Heart right ventricle (tissue), 16 donors: ENCODE measurements around the gene RETREG3. TPM values are rescaled to one million over a fixed set of nuclear protein-coding genes. Genes with fewer than 3 reads are reported as not detected.

Experiments
- ATAC-seq, 8 donors: fragments of 200-7000 bp; cut with Tn5 transposase; one replicate each; pipeline ENCODE4 v1.9.1; 2020; ENCODE audit warnings: mild to moderate bottlenecking in 8 of 8, moderate library complexity in 8 of 8, moderate number of reproducible peaks in 1 of 8
- DNase-seq, 2 donors: peaks; one replicate each; pipeline ENCODE4 v3.0.0-alpha.2; 2020
- H3K27ac ChIP-seq, 10 donors: fragments of 200-600 bp; sonication (generic) in 2 of 10; one replicate each; pipeline versions ENCODE4 v1.5.0 to v1.8.0; 2020 to 2022; ENCODE audit warnings: mild to moderate bottlenecking in 3 of 10
- H3K27me3 ChIP-seq, 7 donors: fragments of 200-600 bp; one replicate each; pipeline ENCODE4 v1.8.0; 2021 to 2022; ENCODE audit warnings: mild to moderate bottlenecking in 2 of 7
- H3K36me3 ChIP-seq, 9 donors: fragments of 200-600 bp; sonication (generic) in 1 of 9; one replicate each; pipeline versions ENCODE4 v1.5.0 to v1.8.0; 2020 to 2022; ENCODE audit warnings: mild to moderate bottlenecking in 2 of 9
- H3K4me1 ChIP-seq, 9 donors: fragments of 200-600 bp; sonication (generic) in 1 of 9; one replicate each; pipeline versions ENCODE4 v1.5.0 to v1.8.0; 2020 to 2022; ENCODE audit warnings: mild to moderate bottlenecking in 4 of 9
- H3K4me3 ChIP-seq, 10 donors: fragments of 200-600 bp; sonication (generic) in 2 of 10; one replicate each; pipeline versions ENCODE4 v1.5.0 to v1.8.0; 2020 to 2022; ENCODE audit warnings: mild to moderate bottlenecking in 7 of 10, moderate library complexity in 2 of 10
- H3K9me3 ChIP-seq, 11 donors: fragments of 200-600 bp in 10 of 11; sonication (generic) in 2 of 11; one replicate each; pipeline versions ENCODE4 v1.5.0 to v1.8.0; 2013 to 2022; ENCODE audit warnings: mild to moderate bottlenecking in 2 of 11, control low read depth in 1 of 11, moderate library complexity in 1 of 11
- CTCF ChIP-seq, 9 donors: fragments of 200-600 bp; sonication (generic) in 2 of 9; IDR thresholded peaks; one replicate each; pipeline versions ENCODE4 v1.5.0 to v1.8.0; 2021 to 2022; ENCODE audit warnings: antibody characterized with exemption in 9 of 9, mild to moderate bottlenecking in 5 of 9, moderate library complexity in 1 of 9
- WGBS, 2 donors: extraction: QIAGEN DNeasy Blood & Tissue Kit; methylation state at CpG; one replicate each; pipeline ENCODE4 v1.1.7; 2013; ENCODE audit warnings: inconsistent platforms in 1 of 2; 5-methylcytosine and 5-hydroxymethylcytosine counted together
- intact Hi-C, 10 donors: fragments of 100-400 bp; cut with DNase I; formaldehyde crosslinking; loops; one replicate each; pipeline versions ENCODE4 v1.11.1 to v1.14.2; 2022
- polyA plus RNA-seq, 2 donors: library from polyadenylated mRNA; stranded (reverse); fragments of 200-250 nt; gene quantifications; one replicate each; pipeline ENCODE4 v1.2.3, GENCODE V29; 2013
- total RNA-seq, 10 donors: library from RNA; stranded (reverse); fragmentation: NEBNext Ultra II Directional in 3 of 10; extraction: Animal tissue kit (Norgen Biotek cat#: 25700) in 3 of 10; gene quantifications; one replicate each; pipeline versions ENCODE4 v1.2.1 to v1.2.4, GENCODE V29; 2021 to 2023
- donor health status: Arrhythmogenic right ventricular cardiomyopathy.
- donor health status: ischemic (EF 13 %, LVEDD 7.1; RV severe dilation, severe dysfunction).
- donor health status: healthy with polysubstance abuse.
- donor health status: DM: no; HTN: yes; CAD: no.
- donor health status: DM: no; HTN: no; CAD: no.
- donor health status: ischemic (EF 25% LVEDD 6.9; RV normal size, moderate dysfunction).
- donor health status: ischemic (EF 25% LVEDD 5.7; RV mildly dilated, moderate dysfunction).
- donor health status: healthy.
- donor health status: DM: yes; HTN: yes; CAD: no.
- donor health status: Ischemic cardiomyopathy.
- donor health status: ischemic (EF 35%, LVEDD 5.7; RV mildly dilated, moderate dysfunction).
- donor health status: nonischemic (EF 11% LVEDD 7.7; RV severe dilation, severe dysfunction).
- donor health status: DM: yes; HTN: yes; CAD: no.
- donor health status: PGD.
- donor health status: ischemic (EF 29% LVEDD 5.4; RV normal size, mild dysfunction).
- donor health status: nonischemic (EF 23%, LVEDD 6.1; RV moderate dilation, normal function).

RETREG3 gene
- total and polyA plus RNA-seq, 12 donors = 9.8 to 29.9 (median 22.8) TPM

- Histone ChIP-seq H3K27me3 (no peaks in the 10 kb centered on the region), H3K9me3 (no peaks in the 10 kb centered on the region), H3K36me3 (peaks cover 0 to 43% (median 5%) of the 10 kb centered on the region in 9 donors), H3K4me3 (peak overlapping the region; percentile 60 to 97 (median 80)), H3K4me1 (peaks cover 6 to 56% (median 47%) of the 10 kb centered on the region in 9 donors), H3K27ac (peak overlapping the region; percentile 65 to 96 (median 91))
- no peak for DNase-seq
- TF ChIP-seq CTCF (IDR thresholded peaks at IDR 0.05) = no peak
- intact Hi-C loops = loop anchor here in 5 of 10 donors (2.0 to 10.0 kb wide), 4 partner anchors 49 to 186 kb away; partner anchors contain the start of genes PLEKHH3 (in 3 of the 5), TUBG2 (in 2 of the 5), CNTD1 (in 1 of the 5) and COA3 (in 1 of the 5)
- 0 to 1% methylated on average over 30 of the region's 30 CpGs for WGBS, 2 donors
- peak; percentile 48 to 82 (median 65) for ATAC-seq
Observed at GRCh38 chr17:42608305-42609181, 631 bp downstream of the RETREG3 start.

DNA sequence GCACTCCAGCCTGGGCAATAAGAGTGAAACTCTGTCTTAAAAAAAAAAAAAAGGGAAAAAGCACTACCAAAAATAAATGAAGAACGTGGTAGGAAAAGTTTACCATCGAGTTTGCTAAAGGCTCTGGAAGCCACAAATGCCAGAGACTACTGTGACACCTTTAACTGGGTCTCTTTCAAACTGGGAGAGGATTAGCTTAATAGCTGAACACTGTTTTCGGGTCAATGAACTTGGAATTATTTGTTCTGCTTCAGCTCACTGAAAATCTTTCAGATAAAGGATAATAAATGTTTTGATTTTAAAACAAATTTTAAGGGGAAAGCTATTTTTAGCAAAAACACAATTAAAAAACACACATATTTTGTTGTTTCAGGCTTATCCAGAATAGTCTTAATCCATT, 1.4 kb downstream of the RETREG3 start:
- intact Hi-C loops = loop anchor here in 5 of 10 donors (2.0 to 10.0 kb wide), 4 partner anchors 50 to 187 kb away; partner anchors contain the start of genes PLEKHH3 (in 3 of the 5), TUBG2 (in 2 of the 5), CNTD1 (in 1 of the 5) and COA3 (in 1 of the 5)
- Histone ChIP-seq H3K27ac (peak overlapping the region in 4 of 10 donors; percentile 90 to 96 (median 94)), H3K36me3 (peaks cover 0 to 43% (median under 1%) of the 10 kb centered on the region in 9 donors), H3K4me3 (peak overlapping the region in 9 of 10 donors; percentile 60 to 97 (median 81)), H3K4me1 (peaks cover 6 to 59% (median 47%) of the 10 kb centered on the region in 9 donors), H3K27me3 (no peaks in the 10 kb centered on the region), H3K9me3 (no peaks in the 10 kb centered on the region)
- no peak for TF ChIP-seq CTCF (IDR thresholded peaks at IDR 0.05)
- no peak for ATAC-seq
- WGBS, 2 donors = 33 to 44% methylated on average over 3 of the region's 3 CpGs
- no peak for DNase-seq

DNA sequence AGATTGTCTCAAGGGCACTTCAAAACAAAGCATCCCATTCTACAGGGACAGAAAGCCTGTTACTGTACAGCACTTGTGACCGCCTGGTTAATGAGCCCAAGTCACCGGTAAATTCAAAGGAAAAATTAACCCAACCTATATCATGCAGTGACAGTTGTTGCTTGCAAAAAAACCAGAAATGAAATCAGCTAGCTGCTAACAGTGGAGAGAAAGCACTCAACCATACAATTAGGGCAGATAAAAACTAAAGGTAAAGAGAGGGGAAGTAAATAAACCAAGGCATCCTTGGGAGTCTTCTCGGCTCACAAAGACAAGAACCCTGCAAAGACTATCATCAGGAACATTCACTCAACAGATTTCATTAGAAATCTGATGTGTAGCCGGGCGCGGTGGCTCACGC, 5.9 kb downstream of the RETREG3 start:
- no peak for TF ChIP-seq CTCF (IDR thresholded peaks at IDR 0.05)
- intact Hi-C loops = loop anchor here in 1 of 10 donors (10.0 kb wide), 1 partner anchor 191 kb away; the partner anchor contains the start of genes CNTD1 and COA3
- DNase-seq (no peak), ATAC-seq (no peak)
- no peak overlapping the region for H3K4me3 ChIP-seq
- H3K9me3 ChIP-seq = no peaks in the 10 kb centered on the region
- peaks cover 7 to 57% (median 48%) of the 10 kb centered on the region in 9 donors for H3K4me1 ChIP-seq
- H3K27ac ChIP-seq = no peak overlapping the region
- H3K36me3 ChIP-seq = peaks cover 0 to 32% (median 0%) of the 10 kb centered on the region in 9 donors
- WGBS, 2 donors = 88 to 90% methylated on average over 7 of the region's 7 CpGs
- H3K27me3 ChIP-seq = no peaks in the 10 kb centered on the region

GRCh38 chr17:42598905-42599304, 10.3 kb downstream of the RETREG3 start:
- Histone ChIP-seq H3K9me3 (no peaks in the 10 kb centered on the region), H3K4me1 (peaks cover 4 to 18% (median 13%) of the 10 kb centered on the region in 9 donors), H3K4me3 (no peak overlapping the region), H3K36me3 (peaks cover 0 to 56% (median 0%) of the 10 kb centered on the region in 9 donors), H3K27me3 (no peaks in the 10 kb centered on the region), H3K27ac (peak overlapping the region in 3 of 10 donors; percentile 10 to 13 (median 12))
- no peak for TF ChIP-seq CTCF (IDR thresholded peaks at IDR 0.05)
- intact Hi-C loops = no loop called here
- WGBS, 2 donors = 16 to 28% methylated on average over 2 of the region's 2 CpGs
- ATAC-seq (peak; percentile 49 to 87 (median 70)), DNase-seq (peak in 1 of 2 donors; percentile 29)
